ENCODE data around the gene OLFM1. TPM values are rescaled to one million over a fixed set of nuclear protein-coding genes. Genes with fewer than 3 reads are reported as not detected.
A peak's percentile ranks its signal among the peaks of the same experiment; 100 is the strongest.
"Not testable (repeated sequence)": the region's sequence is repeated elsewhere in the genome, so short reads cannot be mapped to it uniquely, and the experiment has no call there.

OLFM1 gene
- total RNA-seq, 1 experiment from 2014 or later, result 35.0 TPM

- no peaks in the 10 kb centered on the region for H3K36me3 ChIP-seq
- peaks cover 32% of the 10 kb centered on the region for H3K4me1 ChIP-seq (replicated peaks)
- DNase-seq (ENCODE audit: low read depth in 1 of 2, low spot score in 2 of 2), result peak; percentile 81
- no peak overlapping the region for H3K4me3 ChIP-seq
- H3K27ac ChIP-seq, result peak overlapping the region; percentile 64
- H3K9me3 ChIP-seq (replicated peaks), result peaks cover 15% of the 10 kb centered on the region
- no peaks in the 10 kb centered on the region for H3K27me3 ChIP-seq (replicated peaks)
Observed at GRCh38 chr9:135136991-135137832, 49.7 kb downstream of the OLFM1 start.

DNA sequence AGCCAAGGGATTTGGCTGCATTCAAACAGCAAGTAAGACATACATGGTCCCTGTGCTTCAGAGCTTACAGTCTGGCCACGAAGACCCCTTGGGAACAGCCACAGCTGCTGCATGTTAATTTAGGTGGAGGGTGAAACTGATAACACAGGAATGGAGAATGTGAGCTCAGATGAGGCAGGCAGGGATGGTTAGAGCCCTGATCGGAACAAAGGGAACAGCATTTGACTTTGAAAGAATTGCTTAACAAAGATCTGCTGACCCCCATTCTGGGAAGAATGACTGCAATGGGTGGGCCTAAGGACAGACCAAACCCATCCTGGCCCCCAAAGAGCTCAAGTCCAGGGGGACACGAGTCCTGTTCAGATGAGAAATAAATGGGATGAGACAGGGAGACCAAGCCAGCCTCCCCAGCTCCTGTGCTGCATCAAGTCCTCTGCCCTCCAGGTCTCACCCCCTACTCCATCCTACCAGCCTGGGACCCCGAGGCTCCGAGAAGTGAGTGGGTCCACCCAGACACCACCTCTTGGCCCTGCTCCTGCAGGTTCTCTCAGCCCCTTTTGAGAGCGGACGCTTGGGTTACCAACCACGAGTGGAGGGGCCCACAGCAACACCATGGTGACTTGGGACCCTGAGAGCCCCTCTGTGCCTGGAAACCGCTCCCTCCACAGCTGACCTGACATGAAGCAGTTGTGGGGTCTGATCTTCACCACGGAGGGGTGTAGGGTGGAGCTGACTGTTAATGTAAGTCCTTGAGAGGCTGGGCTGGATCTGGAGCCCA lies 50.8 kb downstream of the OLFM1 start:
- no peaks in the 10 kb centered on the region for H3K36me3 ChIP-seq
- H3K27ac ChIP-seq, result peak overlapping the region; percentile 64
- H3K27me3 ChIP-seq (replicated peaks), result no peaks in the 10 kb centered on the region
- H3K4me3 ChIP-seq, result no peak overlapping the region
- no peak for DNase-seq (ENCODE audit: low read depth in 1 of 2, low spot score in 2 of 2)
- H3K9me3 ChIP-seq (replicated peaks), result peaks cover 15% of the 10 kb centered on the region
- H3K4me1 ChIP-seq (replicated peaks), result peaks cover 32% of the 10 kb centered on the region

GRCh38 chr9:135139366-135139959 lies 52.0 kb downstream of the OLFM1 start:
- peaks cover 30% of the 10 kb centered on the region for H3K4me1 ChIP-seq (replicated peaks)
- H3K9me3 ChIP-seq (replicated peaks), result peaks cover 15% of the 10 kb centered on the region
- no peaks in the 10 kb centered on the region for H3K27me3 ChIP-seq (replicated peaks)
- H3K36me3 ChIP-seq, result no peaks in the 10 kb centered on the region
- no peak overlapping the region for H3K27ac ChIP-seq
- DNase-seq (ENCODE audit: low read depth in 1 of 2, low spot score in 2 of 2), result no peak
- no peak overlapping the region for H3K4me3 ChIP-seq

- Histone ChIP-seq H3K36me3 (no peaks in the 10 kb centered on the region), H3K4me1 (replicated peaks) (peaks cover 39% of the 10 kb centered on the region), H3K27ac (no peak overlapping the region), H3K4me3 (no peak overlapping the region), H3K9me3 (replicated peaks) (peaks cover 15% of the 10 kb centered on the region), H3K27me3 (replicated peaks) (no peaks in the 10 kb centered on the region)
- DNase-seq (ENCODE audit: low read depth in 1 of 2, low spot score in 2 of 2), result no peak
Observed at GRCh38 chr9:135141183-135141774, 53.8 kb downstream of the OLFM1 start.

DNA sequence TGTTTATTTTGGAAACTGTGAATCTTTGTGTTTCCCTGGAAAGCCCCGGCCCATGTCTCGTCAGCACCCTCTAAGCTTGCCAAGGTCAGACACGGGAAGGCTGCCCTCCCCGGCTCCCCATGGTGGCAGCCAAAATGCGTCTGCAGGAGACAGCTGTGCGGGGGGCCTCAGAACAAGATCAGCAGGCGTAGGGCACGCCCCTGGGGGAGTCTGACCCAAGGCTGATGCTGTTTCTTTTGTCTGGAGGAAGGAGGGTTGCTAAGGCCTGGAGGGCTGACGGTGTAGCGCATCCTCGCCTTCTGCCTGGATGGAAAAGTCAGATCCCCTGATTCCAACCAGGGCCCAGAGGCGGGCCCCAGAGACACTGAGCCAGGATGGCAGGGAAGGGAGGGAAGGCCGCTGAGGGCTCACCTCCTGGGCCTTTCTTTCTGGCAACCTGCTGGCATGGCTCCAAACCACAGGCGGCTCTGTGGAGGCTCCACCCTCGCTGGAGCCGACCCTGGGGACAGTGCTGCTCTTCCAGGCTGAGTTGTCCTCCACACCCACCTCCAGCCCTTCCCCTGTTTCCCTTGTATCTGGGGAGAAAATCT lies 57.2 kb downstream of the OLFM1 start:
- H3K27me3 ChIP-seq (replicated peaks), result no peaks in the 10 kb centered on the region
- peak; percentile 68 to 80 for DNase-seq (ENCODE audit: low read depth in 1 of 2, low spot score in 2 of 2)
- no peaks in the 10 kb centered on the region for H3K36me3 ChIP-seq
- H3K4me1 ChIP-seq (replicated peaks), result peaks cover 20% of the 10 kb centered on the region
- H3K27ac ChIP-seq, result no peak overlapping the region
- 0 out of 2 replicates have a peak, but pooled peaks cover 3% of the 10 kb centered on the region for H3K9me3 ChIP-seq (replicated peaks)
- no peak overlapping the region for H3K4me3 ChIP-seq

GRCh38 chr9:135145312-135145711 lies 57.8 kb downstream of the OLFM1 start:
- Histone ChIP-seq H3K9me3 (replicated peaks) (0 out of 2 replicates have a peak, but pooled peaks cover 3% of the 10 kb centered on the region), H3K36me3 (no peaks in the 10 kb centered on the region)
- no peak for DNase-seq (ENCODE audit: low read depth in 1 of 2, low spot score in 2 of 2)

GRCh38 chr9:135146241-135146640 lies 58.8 kb downstream of the OLFM1 start:
- H3K36me3 ChIP-seq, result no peaks in the 10 kb centered on the region
- H3K4me3 ChIP-seq, result no peak overlapping the region
- H3K9me3 ChIP-seq (replicated peaks), result 0 out of 2 replicates have a peak, but pooled peaks cover 2% of the 10 kb centered on the region
- H3K27me3 ChIP-seq (replicated peaks), result no peaks in the 10 kb centered on the region
- no peak for DNase-seq (ENCODE audit: low read depth in 1 of 2, low spot score in 2 of 2)
- peaks cover 20% of the 10 kb centered on the region for H3K4me1 ChIP-seq (replicated peaks)
- H3K27ac ChIP-seq, result no peak overlapping the region

More at GRCh38 chr9:135145312-135145711, 57.8 kb downstream of the OLFM1 start:
- Histone ChIP-seq H3K27ac (no peak overlapping the region), H3K4me3 (no peak overlapping the region), H3K27me3 (replicated peaks) (no peaks in the 10 kb centered on the region), H3K4me1 (replicated peaks) (peaks cover 20% of the 10 kb centered on the region)

GRCh38 chr9:135146766-135147473 lies 59.5 kb downstream of the OLFM1 start:
- H3K27ac ChIP-seq, result no peak overlapping the region
- DNase-seq (ENCODE audit: low read depth in 1 of 2, low spot score in 2 of 2), result no peak
- no peak overlapping the region for H3K4me3 ChIP-seq
- no peaks in the 10 kb centered on the region for H3K27me3 ChIP-seq (replicated peaks)
- peaks cover 20% of the 10 kb centered on the region for H3K4me1 ChIP-seq (replicated peaks)
- no peaks in the 10 kb centered on the region for H3K9me3 ChIP-seq (replicated peaks)
- H3K36me3 ChIP-seq, result no peaks in the 10 kb centered on the region

DNA sequence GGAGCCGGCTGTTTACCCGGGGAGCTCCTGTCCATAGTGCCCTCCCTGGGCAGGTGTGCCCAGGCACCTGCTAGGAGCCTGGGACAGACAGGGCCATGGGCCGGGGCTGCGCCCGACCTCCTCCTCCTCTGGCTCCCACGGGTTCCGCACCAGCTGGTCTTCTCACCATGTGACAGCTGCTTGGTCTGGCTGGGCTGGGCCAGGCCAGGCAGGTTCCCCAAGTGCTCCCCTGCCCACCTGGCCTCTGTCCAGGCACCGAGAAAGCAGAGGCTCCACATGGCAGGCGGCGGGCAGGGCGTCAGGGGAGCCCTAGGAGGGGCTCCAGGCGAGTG lies 60.0 kb downstream of the OLFM1 start:
- no peak for DNase-seq (ENCODE audit: low read depth in 1 of 2, low spot score in 2 of 2)
- Histone ChIP-seq H3K36me3 (no peaks in the 10 kb centered on the region), H3K9me3 (replicated peaks) (no peaks in the 10 kb centered on the region), H3K4me1 (replicated peaks) (peaks cover 22% of the 10 kb centered on the region), H3K27me3 (replicated peaks) (no peaks in the 10 kb centered on the region), H3K27ac (no peak overlapping the region), H3K4me3 (no peak overlapping the region)

DNA sequence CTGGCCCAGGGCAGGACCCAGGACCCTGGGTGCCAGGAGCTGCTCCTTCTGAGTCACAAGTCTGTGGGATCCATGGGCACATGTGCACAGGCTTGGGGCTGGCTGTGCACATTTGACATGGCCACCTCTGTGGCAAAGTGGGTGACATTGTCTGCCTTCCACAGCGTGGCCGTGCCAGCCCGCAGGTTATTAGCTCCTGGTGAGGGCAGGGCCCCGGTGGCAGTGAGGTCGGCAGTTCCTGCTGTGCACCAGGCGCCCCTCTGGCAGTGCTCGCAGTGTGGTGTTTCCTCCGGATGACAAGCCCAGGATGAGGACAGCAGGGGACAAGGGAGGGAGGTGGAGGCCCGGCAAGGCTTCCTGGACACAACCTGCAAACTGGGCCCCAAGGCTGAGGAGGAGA lies 60.5 kb downstream of the OLFM1 start:
- DNase-seq (ENCODE audit: low read depth in 1 of 2, low spot score in 2 of 2), result no peak

GRCh38 chr9:135148386-135148785 lies 60.9 kb downstream of the OLFM1 start:
- Histone ChIP-seq H3K27ac (no peak overlapping the region), H3K4me1 (replicated peaks) (peaks cover 24% of the 10 kb centered on the region), H3K9me3 (replicated peaks) (no peaks in the 10 kb centered on the region), H3K36me3 (no peaks in the 10 kb centered on the region), H3K27me3 (replicated peaks) (no peaks in the 10 kb centered on the region), H3K4me3 (no peak overlapping the region)
- no peak for DNase-seq (ENCODE audit: low read depth in 1 of 2, low spot score in 2 of 2)

More for the DNA sequence above, 60.5 kb downstream of the OLFM1 start:
- Histone ChIP-seq H3K9me3 (replicated peaks) (no peaks in the 10 kb centered on the region), H3K27ac (no peak overlapping the region), H3K36me3 (no peaks in the 10 kb centered on the region), H3K4me3 (no peak overlapping the region), H3K4me1 (replicated peaks) (peaks cover 24% of the 10 kb centered on the region), H3K27me3 (replicated peaks) (no peaks in the 10 kb centered on the region)

GRCh38 chr9:135149901-135150300 lies 62.4 kb downstream of the OLFM1 start:
- not testable (repeated sequence) for H3K36me3 ChIP-seq; H3K9me3 ChIP-seq (replicated peaks)

GRCh38 chr9:135150981-135151380 lies 63.5 kb downstream of the OLFM1 start:
- H3K4me3 ChIP-seq, result no peak overlapping the region
- H3K27ac ChIP-seq, result no peak overlapping the region
- peaks cover 4% of the 10 kb centered on the region; the same call in 1 of the 2 replicates for H3K4me1 ChIP-seq (replicated peaks)
- H3K27me3 ChIP-seq (replicated peaks), result no peaks in the 10 kb centered on the region
- no peak for DNase-seq (ENCODE audit: low read depth in 1 of 2, low spot score in 2 of 2)
- no peaks in the 10 kb centered on the region for H3K36me3 ChIP-seq
- H3K9me3 ChIP-seq (replicated peaks), result no peaks in the 10 kb centered on the region

More at GRCh38 chr9:135149901-135150300, 62.4 kb downstream of the OLFM1 start:
- not testable (repeated sequence) for H3K27ac ChIP-seq; H3K4me3 ChIP-seq; H3K27me3 ChIP-seq (replicated peaks); DNase-seq (ENCODE audit: low read depth in 1 of 2, low spot score in 2 of 2)
- peaks cover 13% of the 10 kb centered on the region for H3K4me1 ChIP-seq (replicated peaks)
